B cell (primary cell): ENCODE data around the gene AFF3. TPM values are rescaled to one million over a fixed set of nuclear protein-coding genes. Genes with fewer than 3 reads are reported as not detected.

Experiments
- ATAC-seq: fragments of 200-7000 bp; cut with Tn5 transposase; one replicate; pipeline ENCODE4 v1.10.0; 2021; ENCODE audit warnings: low read depth, mild to moderate bottlenecking, moderate number of reproducible peaks, moderate library complexity
- CTCF ChIA-PET: fragments of 350-600 bp; sonication (Branson Sonifier 250); formaldehyde crosslinking; loops from one replicate; lab custom pipeline; 2021; ENCODE audit warnings: antibody characterized with exemption, inconsistent platforms; lab: Charles Lee
- POLR2A ChIA-PET: fragments of 350-600 bp; sonication (Branson Sonifier 250); formaldehyde crosslinking; loops from one replicate; lab custom pipeline; 2021; ENCODE audit warnings: antibody characterized with exemption; lab: Charles Lee
- DNase-seq: peaks from one replicate; pipeline ENCODE4 v3.0.0; 2013
- H2AFZ ChIP-seq: 2 replicates; pipeline ENCODE4 v1.6.1; 2012; ENCODE audit warnings: mild to moderate bottlenecking, low read depth, low read length; ENCODE audit not compliant: insufficient read depth, poor library complexity, severe bottlenecking
- H3K27ac ChIP-seq, 2 donors: 1 replicate in 1 of 2; 2 replicates in 1 of 2; pipeline ENCODE4 v1.5.1; 2012 to 2013; ENCODE audit warnings: low read length in 2 of 2, mild to moderate bottlenecking in 2 of 2, moderate library complexity in 1 of 2
- H3K27me3 ChIP-seq, 4 experiments: fragments of 200-600 bp in 1 of 4; sonication (generic) in 1 of 4; replicated peaks in 1 of 4; 1 replicate in 2 of 4; 2 replicates in 2 of 4; pipeline versions ENCODE4 v1.6.1 to v1.7.0; 2013 to 2016; ENCODE audit warnings: low read length in 3 of 4, mild to moderate bottlenecking in 2 of 4, mixed read lengths in 1 of 4, moderate library complexity in 1 of 4; ENCODE audit not compliant: insufficient read depth in 4 of 4, control insufficient read depth in 3 of 4; ENCODE audit errors: control extremely low read depth in 1 of 4
- H3K36me3 ChIP-seq, 2 experiments: replicated peaks in 1 of 2; 1 replicate in 1 of 2; 2 replicates in 1 of 2; pipeline versions ENCODE4 v1.6.1 to v1.7.1; 2013; ENCODE audit warnings: low read length in 1 of 2; ENCODE audit not compliant: insufficient read depth in 2 of 2, control insufficient read depth in 1 of 2; ENCODE audit errors: control extremely low read depth in 1 of 2, extremely low read depth in 1 of 2
- H3K4me1 ChIP-seq, 2 donors: fragments of 200-600 bp in 1 of 2; sonication (generic) in 1 of 2; 1 replicate in 1 of 2; 2 replicates in 1 of 2; pipeline versions ENCODE4 v1.5.1 to v1.6.1; 2013 to 2017; ENCODE audit warnings: low read length in 2 of 2; ENCODE audit not compliant: control insufficient read depth in 2 of 2, insufficient read depth in 2 of 2
- H3K4me2 ChIP-seq: replicated peaks from 2 replicates; pipeline ENCODE3; 2012; ENCODE audit warnings: mild to moderate bottlenecking, low read depth, low read length; ENCODE audit not compliant: poor library complexity, severe bottlenecking
- H3K4me3 ChIP-seq, 5 experiments: fragments of 200-600 bp in 1 of 5; sonication (generic) in 1 of 5; 1 replicate in 3 of 5; 2 replicates in 2 of 5; pipeline versions ENCODE4 v1.5.1 to v1.7.0; 2011 to 2016; ENCODE audit warnings: low read length in 4 of 5, mild to moderate bottlenecking in 4 of 5, low read depth in 2 of 5, control low read depth in 1 of 5, moderate library complexity in 1 of 5; ENCODE audit not compliant: insufficient read depth in 1 of 5; ENCODE audit errors: control extremely low read depth in 1 of 5, extremely low read depth in 1 of 5
- H3K79me2 ChIP-seq: fragments of 200-600 bp; sonication (generic); one replicate; pipeline ENCODE4 v1.6.0; 2016; ENCODE audit warnings: low read length; ENCODE audit not compliant: control insufficient read depth, insufficient read depth
- H3K9ac ChIP-seq: fragments of 200-600 bp; sonication (generic); 2 replicates; pipeline ENCODE4 v1.6.1; 2017; ENCODE audit warnings: mild to moderate bottlenecking, low read length, moderate library complexity
- H3K9me3 ChIP-seq, 3 donors: one replicate each; pipeline versions ENCODE4 v1.6.1 to v1.7.1; 2013; ENCODE audit warnings: low read length in 2 of 3; ENCODE audit not compliant: control insufficient read depth in 2 of 3, insufficient read depth in 1 of 3; ENCODE audit errors: control extremely low read depth in 1 of 3
- H4K20me1 ChIP-seq: 2 replicates; pipeline ENCODE4 v1.6.0; 2012; ENCODE audit warnings: mild to moderate bottlenecking, low read length; ENCODE audit not compliant: insufficient read depth, control insufficient read depth, poor library complexity, severe bottlenecking
- H3K27ac Mint-ChIP-seq: one replicate; pipeline ENCODE4 v1.8.0; 2021; ENCODE audit warnings: mixed read lengths
- H3K27me3 Mint-ChIP-seq: one replicate; pipeline ENCODE4 v1.8.0; 2021; ENCODE audit warnings: mixed read lengths
- H3K4me1 Mint-ChIP-seq: one replicate; pipeline ENCODE4 v1.8.0; 2021; ENCODE audit warnings: mixed read lengths
- H3K4me3 Mint-ChIP-seq: one replicate; pipeline ENCODE4 v1.8.0; 2021; ENCODE audit warnings: mixed read lengths
- H3K9me3 Mint-ChIP-seq: one replicate; pipeline ENCODE4 v1.8.0; 2022; ENCODE audit warnings: mixed read lengths; ENCODE audit not compliant: insufficient read depth
- EZH2 ChIP-seq: IDR thresholded peaks from 2 replicates; pipeline ENCODE4 v1.6.1; 2012; ENCODE audit warnings: borderline replicate concordance, low read depth, mild to moderate bottlenecking, moderate library complexity, low read length; ENCODE audit not compliant: insufficient read depth, poor library complexity, severe bottlenecking
- WGBS: methylation state at CpG from one replicate; pipeline ENCODE4 v1.1.5; 2013; ENCODE audit warnings: missing lambda C conversion rate; ENCODE audit not compliant: insufficient coverage; 5-methylcytosine and 5-hydroxymethylcytosine counted together
- intact Hi-C: fragments of 100-400 bp; cut with micrococcal nuclease; formaldehyde crosslinking; loops from one replicate; pipeline ENCODE4 v1.10.0; 2022
- polyA plus RNA-seq: library from polyadenylated mRNA; depleted of rRNA; stranded (reverse); fragments of >200 nt; gene quantifications from 2 replicates; pipeline ENCODE4 v1.2.3, GENCODE V29; 2012
- total RNA-seq, 2 donors: library from RNA; stranded (reverse); fragments of 120-200 nt in 1 of 2; gene quantifications; 1 replicate in 1 of 2; 2 replicates in 1 of 2; pipeline versions ENCODE4 v1.2.3 to v1.2.4, GENCODE V29; 2013 to 2022
- TF ChIP-seq, protein P1 (sequence below): fragments of 200-600 bp; IDR thresholded peaks from one replicate; pipeline ENCODE4 v1.8.0; 2022; ENCODE audit warnings: antibody characterized with exemption, mild to moderate bottlenecking

AFF3 gene
- total and polyA plus RNA-seq, 2 donors (not counting 1 experiment from before 2014, with no cell fraction given) = 117 to 830 TPM

DNA sequence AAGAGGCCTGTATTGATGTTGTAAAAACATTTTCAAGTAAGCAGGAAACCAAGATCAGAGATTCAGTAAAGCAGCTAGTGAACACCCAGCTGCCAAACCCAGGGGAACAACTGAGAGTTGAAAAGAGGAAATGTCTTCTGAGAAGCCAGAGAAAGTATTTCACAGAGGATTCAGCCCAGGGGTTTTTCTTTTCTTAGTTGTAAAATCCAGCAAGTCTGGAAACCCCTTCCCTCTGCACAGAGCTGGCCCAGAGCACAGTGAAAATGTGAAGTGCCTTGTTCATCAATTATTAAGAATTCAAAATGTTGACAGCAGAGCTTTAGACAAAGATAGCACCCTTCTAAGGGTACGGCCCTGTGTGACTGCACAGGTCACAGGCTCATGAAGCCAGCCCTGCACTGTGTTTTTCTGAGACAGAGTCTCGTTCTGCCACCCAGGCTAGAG is 28.4 kb downstream of the AFF3 start:
- H3K4me3 Mint-ChIP-seq = peak overlapping the region; percentile 78
- DNase-seq = peak; percentile 74
- peaks cover 5% of the 10 kb centered on the region for H3K9me3 Mint-ChIP-seq
- intact Hi-C loops = loop anchor here (10.0 kb wide), 1 partner anchor 281 kb away; no protein-coding TSS in a partner anchor
- ATAC-seq = peak; percentile 50
- POLR2A ChIA-PET = interaction anchor here (0.8 to 5.9 kb wide), 6 partner anchors 9 to 133 kb away, joined by 3 to 63 read pairs (median 3); partner anchors contain the start of gene AFF3
- Histone ChIP-seq H3K27ac (peak overlapping the region; percentile 72 to 84), H4K20me1 (peaks cover 7% of the 10 kb centered on the region), H3K4me2 (peak overlapping the region; percentile 73), H3K27me3 (no peaks in the 10 kb centered on the region), H3K79me2 (peaks cover 58% of the 10 kb centered on the region), H3K4me3 (peak overlapping the region in 3 of 5 experiments; percentile 16 to 39 (median 25)), H3K36me3 (peaks cover 13 to 64% of the 10 kb centered on the region in 2 experiments), H3K9me3 (peaks cover 0 to 8% (median 2%) of the 10 kb centered on the region in 3 donors), H3K4me1 (peaks cover 62 to 67% of the 10 kb centered on the region in 2 donors), H2AFZ (no peak overlapping the region), H3K9ac (peak overlapping the region; percentile 24)
- peaks cover 81% of the 10 kb centered on the region for H3K4me1 Mint-ChIP-seq
- 0% methylated on average over 2 of the region's 2 CpGs for WGBS
- TF ChIP-seq, protein P1, sequence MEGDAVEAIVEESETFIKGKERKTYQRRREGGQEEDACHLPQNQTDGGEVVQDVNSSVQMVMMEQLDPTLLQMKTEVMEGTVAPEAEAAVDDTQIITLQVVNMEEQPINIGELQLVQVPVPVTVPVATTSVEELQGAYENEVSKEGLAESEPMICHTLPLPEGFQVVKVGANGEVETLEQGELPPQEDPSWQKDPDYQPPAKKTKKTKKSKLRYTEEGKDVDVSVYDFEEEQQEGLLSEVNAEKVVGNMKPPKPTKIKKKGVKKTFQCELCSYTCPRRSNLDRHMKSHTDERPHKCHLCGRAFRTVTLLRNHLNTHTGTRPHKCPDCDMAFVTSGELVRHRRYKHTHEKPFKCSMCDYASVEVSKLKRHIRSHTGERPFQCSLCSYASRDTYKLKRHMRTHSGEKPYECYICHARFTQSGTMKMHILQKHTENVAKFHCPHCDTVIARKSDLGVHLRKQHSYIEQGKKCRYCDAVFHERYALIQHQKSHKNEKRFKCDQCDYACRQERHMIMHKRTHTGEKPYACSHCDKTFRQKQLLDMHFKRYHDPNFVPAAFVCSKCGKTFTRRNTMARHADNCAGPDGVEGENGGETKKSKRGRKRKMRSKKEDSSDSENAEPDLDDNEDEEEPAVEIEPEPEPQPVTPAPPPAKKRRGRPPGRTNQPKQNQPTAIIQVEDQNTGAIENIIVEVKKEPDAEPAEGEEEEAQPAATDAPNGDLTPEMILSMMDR = no peak
- TF ChIP-seq EZH2 = no peak
- no peaks in the 10 kb centered on the region for H3K27me3 Mint-ChIP-seq
- CTCF ChIA-PET = interaction anchor here (1.1 to 4.2 kb wide), 9 partner anchors 8 to 149 kb away, joined by 3 to 22 read pairs (median 4); partner anchors contain the start of gene AFF3
- peak overlapping the region; percentile 93 for H3K27ac Mint-ChIP-seq

DNA sequence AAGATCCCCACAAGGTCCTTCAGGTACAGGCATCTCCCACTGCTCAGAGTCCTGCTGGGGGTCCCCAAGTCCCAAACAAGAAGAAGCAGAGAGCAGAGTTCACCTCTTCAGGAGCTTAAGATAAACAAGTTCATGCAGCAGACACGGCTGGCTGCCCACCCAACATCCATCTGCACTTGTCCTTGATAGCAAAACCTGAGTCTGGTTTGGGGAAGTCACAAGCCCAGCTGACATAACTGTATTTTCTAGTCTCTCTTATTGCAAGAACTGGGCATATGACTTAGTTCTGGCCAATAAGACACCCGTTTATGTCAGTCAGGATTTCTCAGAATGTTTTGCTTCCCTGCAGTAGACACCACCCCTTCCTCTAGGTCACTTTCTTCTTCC is 31.8 kb downstream of the AFF3 start:
- H3K4me3 Mint-ChIP-seq = peak overlapping the region; percentile 79
- ChIA-PET POLR2A (interaction anchor here (0.6 to 5.9 kb wide), 3 partner anchors 24 to 125 kb away, joined by 3 to 63 read pairs (median 15); partner anchors contain the start of gene AFF3), CTCF (interaction anchor here (1.1 to 7.7 kb wide), 6 partner anchors 26 to 151 kb away, joined by 4 to 34 read pairs (median 6); partner anchors contain the start of gene AFF3)
- H3K4me1 Mint-ChIP-seq = peaks cover 88% of the 10 kb centered on the region
- H3K27me3 ChIP-seq = no peaks in the 10 kb centered on the region
- H3K27ac ChIP-seq = peak overlapping the region; percentile 68 to 84
- H2AFZ ChIP-seq = no peak overlapping the region
- H4K20me1 ChIP-seq = peaks cover 21% of the 10 kb centered on the region
- peaks cover 91 to 93% of the 10 kb centered on the region in 2 donors for H3K4me1 ChIP-seq
- peak overlapping the region in 4 of 5 experiments; percentile 7 to 50 (median 42) for H3K4me3 ChIP-seq
- peak overlapping the region; percentile 36 for H3K9ac ChIP-seq
- no peaks in the 10 kb centered on the region for H3K27me3 Mint-ChIP-seq
- H3K79me2 ChIP-seq = peaks cover 66% of the 10 kb centered on the region
- peak; percentile 81 for ATAC-seq
- H3K4me2 ChIP-seq = peak overlapping the region; percentile 73
- intact Hi-C loops = loop anchor here (1.0 to 10.0 kb wide), 4 partner anchors 32 to 284 kb away; partner anchors contain the start of gene AFF3
- WGBS = 0% methylated on average over 2 of the region's 2 CpGs
- no peaks in the 10 kb centered on the region for H3K9me3 ChIP-seq
- no peak for TF ChIP-seq EZH2
- TF ChIP-seq, protein P1 = no peak
- peak overlapping the region; percentile 93 for H3K27ac Mint-ChIP-seq
- peak; percentile 85 for DNase-seq
- H3K9me3 Mint-ChIP-seq = no peaks in the 10 kb centered on the region
- peaks cover 12 to 59% of the 10 kb centered on the region in 2 experiments for H3K36me3 ChIP-seq
